HEK293T (cell line): ENCODE measurements around the gene PTPN4.

Experiments used
- ARNT ChIP-seq: fragments of 450-650 bp; IDR thresholded peaks from 2 replicates; pipeline ENCODE4 v1.6.1; 2017; ENCODE audit warnings: mild to moderate bottlenecking
- ELF4 ChIP-seq: fragments of 450-650 bp; IDR thresholded peaks from 2 replicates; pipeline ENCODE4 v1.6.1; 2017; ENCODE audit warnings: antibody characterized with exemption
- FOXA1 ChIP-seq: fragments of 450-650 bp; IDR thresholded peaks from 2 replicates; pipeline ENCODE4 v1.6.1; 2016; ENCODE audit warnings: mild to moderate bottlenecking
- FOXK2 ChIP-seq: fragments of 450-650 bp; IDR thresholded peaks from 2 replicates; pipeline ENCODE4 v1.6.1; 2016; ENCODE audit warnings: mild to moderate bottlenecking
- FOXM1 ChIP-seq: fragments of 450-650 bp; IDR thresholded peaks from 2 replicates; pipeline ENCODE4 v1.6.1; 2017; ENCODE audit warnings: mild to moderate bottlenecking, borderline replicate concordance
- HDGF ChIP-seq: fragments of 450-650 bp; IDR thresholded peaks from 2 replicates; pipeline ENCODE4 v1.6.1; 2017; ENCODE audit warnings: antibody characterized with exemption, borderline replicate concordance
- LEF1 ChIP-seq: fragments of 450-650 bp; IDR thresholded peaks from 2 replicates; pipeline ENCODE4 v1.6.1; 2017; ENCODE audit warnings: mild to moderate bottlenecking, borderline replicate concordance
- NFRKB ChIP-seq: fragments of 450-650 bp; IDR thresholded peaks from 2 replicates; pipeline ENCODE4 v1.6.1; 2016; ENCODE audit warnings: mild to moderate bottlenecking, moderate library complexity
- PKNOX1 ChIP-seq: fragments of 450-650 bp; IDR thresholded peaks from 2 replicates; pipeline ENCODE4 v1.6.1; 2016
- SP1 ChIP-seq: fragments of 450-650 bp; IDR thresholded peaks from 2 replicates; pipeline ENCODE4 v1.6.1; 2017
- SUZ12 ChIP-seq: fragments of 450-650 bp; IDR thresholded peaks from 2 replicates; pipeline ENCODE4 v1.6.1; 2016; ENCODE audit warnings: mild to moderate bottlenecking
- TARDBP ChIP-seq: fragments of 450-650 bp; IDR thresholded peaks from 2 replicates; pipeline ENCODE4 v1.6.1; 2016

GRCh38 chr2:119982506-119982905, 222.8 kb downstream of the PTPN4 start:
- TF ChIP-seq SP1 (no peak), FOXK2 (no peak), NFRKB (no peak), TARDBP (no peak), FOXA1 (no peak), HDGF (no peak), PKNOX1 (no peak), ARNT (no peak), SUZ12 (no peak), LEF1 (no peak), FOXM1 (no peak), ELF4 (no peak)
